Measurements from ENCODE around the gene ZNF546.

GRCh38 chr19:39971380-39972035 is 25.4 kb upstream of the ZNF546 start:
- TF ChIP-seq CTCF (IDR thresholded peaks at IDR 0.05) (no peak), EZH2phosphoT487 (IDR thresholded peaks at IDR 0.05) (no peak)
